GM13976 (cell line): Measurements from ENCODE around the gene LSM14B.

Source experiments
- DNase-seq: peaks from one replicate; pipeline ENCODE4 v3.0.0; 2012; ENCODE audit warnings: low spot score
- CTCF ChIP-seq: IDR thresholded peaks from 2 replicates; pipeline ENCODE4 v1.5.1; 2012; ENCODE audit warnings: borderline replicate concordance, mild to moderate bottlenecking; ENCODE audit not compliant: insufficient read depth; ENCODE audit errors: extremely low read depth, missing control alignments, control extremely low read depth
- in situ Hi-C: fragments of 300-500 bp; cut with MboI; formaldehyde crosslinking; loops from one replicate; pipeline ENCODE4 v1.12.0; 2022; ENCODE audit warnings: low sequenced_read_pairs, mixed read lengths, inconsistent platforms; ENCODE audit not compliant: unreplicated experiment

The LSM14B gene

GRCh38 chr20:62087227-62087626 is 35.0 kb upstream of the LSM14B start:
- no peak for DNase-seq
- in situ Hi-C loops: no loop called here
- TF ChIP-seq CTCF: no peak

GRCh38 chr20:62087632-62088031 is 34.6 kb upstream of the LSM14B start:
- in situ Hi-C loops: no loop called here
- DNase-seq: no peak
- TF ChIP-seq CTCF: no peak

- no peak for TF ChIP-seq CTCF
- DNase-seq: no peak
- in situ Hi-C loops: no loop called here
Observed at GRCh38 chr20:62088258-62089127, 33.8 kb upstream of the LSM14B start.

GRCh38 chr20:62089393-62089792 is 32.9 kb upstream of the LSM14B start:
- no peak for DNase-seq
- TF ChIP-seq CTCF: no peak
- in situ Hi-C loops: no loop called here

GRCh38 chr20:62096421-62097380 is 25.6 kb upstream of the LSM14B start:
- DNase-seq: no peak
- TF ChIP-seq CTCF: no peak
- in situ Hi-C loops: no loop called here

GRCh38 chr20:62097881-62098407 is 24.3 kb upstream of the LSM14B start:
- no peak for DNase-seq
- TF ChIP-seq CTCF: no peak
- in situ Hi-C loops: no loop called here
